Measurements from ENCODE around the gene RANBP3.

The RANBP3 gene

GRCh38 chr19:5918463-5919079 lies 59.4 kb downstream of the RANBP3 start:
- no peak for DNase-seq

DNA sequence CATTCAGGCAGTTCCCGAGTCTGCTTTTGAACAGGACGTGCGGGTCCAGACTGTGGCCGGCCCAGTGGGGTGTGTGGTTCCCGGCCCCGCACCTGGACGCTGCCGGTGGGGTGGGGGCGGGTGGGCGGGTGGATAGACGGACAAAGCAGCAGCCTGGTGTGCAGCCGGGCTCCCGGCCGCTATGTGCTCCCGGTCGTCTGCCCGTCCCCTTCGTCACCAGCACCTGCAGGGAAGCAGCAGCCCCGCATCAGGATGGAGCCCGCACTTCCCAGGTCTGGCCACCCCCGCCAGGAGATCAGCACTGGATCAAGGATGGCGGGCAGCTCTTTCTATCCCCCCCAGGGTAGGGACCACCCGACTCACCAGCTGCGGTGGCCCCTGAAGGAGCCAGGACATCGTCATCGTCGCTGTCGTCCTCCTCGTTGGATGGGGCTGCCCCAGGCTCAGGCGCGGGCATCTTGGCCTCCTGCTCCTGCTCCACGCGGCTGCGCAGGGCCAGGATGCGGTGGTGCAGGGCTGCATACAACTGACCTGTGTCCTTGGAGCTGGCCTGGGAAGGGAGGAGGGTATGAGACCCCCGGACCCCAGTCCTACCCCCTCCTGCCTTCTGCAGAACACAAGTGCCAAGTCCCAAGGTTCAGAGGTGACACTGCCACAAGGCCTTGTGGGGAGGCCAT lies 60.4 kb downstream of the RANBP3 start:
- no peak for DNase-seq

- DNase-seq, result no peak
Measured at GRCh38 chr19:5916181-5916708, 61.7 kb downstream of the RANBP3 start.

DNA sequence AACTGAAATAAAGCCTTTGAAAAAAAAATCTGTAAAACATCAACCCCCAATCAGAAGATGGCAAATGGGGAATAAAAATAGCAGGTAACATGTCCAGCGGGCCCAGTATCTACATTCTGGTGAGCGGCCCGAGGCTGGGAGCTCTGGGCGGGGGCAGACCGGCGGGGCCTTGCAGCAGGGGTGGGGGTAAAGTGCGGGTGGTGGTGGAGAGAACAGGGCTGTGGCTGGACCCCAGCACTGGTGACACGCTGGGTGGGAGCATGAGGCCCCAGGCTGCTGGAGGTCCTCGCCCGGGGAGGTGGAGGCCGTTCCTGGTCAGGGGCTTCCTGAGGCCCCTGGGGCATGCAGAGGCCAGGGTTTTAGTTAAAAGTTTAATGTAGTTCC lies 62.2 kb downstream of the RANBP3 start:
- no peak for DNase-seq

GRCh38 chr19:5914946-5915781 lies 62.8 kb downstream of the RANBP3 start:
- no peak for DNase-seq

DNA sequence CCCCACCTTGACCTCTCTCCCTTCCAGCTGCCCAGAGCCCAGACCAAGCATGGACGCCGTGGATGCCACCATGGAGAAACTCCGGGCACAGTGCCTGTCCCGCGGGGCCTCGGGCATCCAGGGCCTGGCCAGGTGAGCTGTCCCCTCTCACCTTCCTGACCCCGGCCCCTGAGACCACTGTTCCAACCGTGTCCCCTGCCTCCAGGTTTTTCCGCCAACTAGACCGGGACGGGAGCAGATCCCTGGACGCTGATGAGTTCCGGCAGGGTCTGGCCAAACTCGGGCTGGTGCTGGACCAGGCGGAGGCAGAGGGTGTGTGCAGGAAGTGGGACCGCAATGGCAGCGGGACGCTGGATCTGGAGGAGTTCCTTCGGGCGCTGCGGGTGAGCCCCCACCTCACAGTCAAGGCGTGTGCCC lies 63.6 kb downstream of the RANBP3 start:
- DNase-seq, result no peak

DNA sequence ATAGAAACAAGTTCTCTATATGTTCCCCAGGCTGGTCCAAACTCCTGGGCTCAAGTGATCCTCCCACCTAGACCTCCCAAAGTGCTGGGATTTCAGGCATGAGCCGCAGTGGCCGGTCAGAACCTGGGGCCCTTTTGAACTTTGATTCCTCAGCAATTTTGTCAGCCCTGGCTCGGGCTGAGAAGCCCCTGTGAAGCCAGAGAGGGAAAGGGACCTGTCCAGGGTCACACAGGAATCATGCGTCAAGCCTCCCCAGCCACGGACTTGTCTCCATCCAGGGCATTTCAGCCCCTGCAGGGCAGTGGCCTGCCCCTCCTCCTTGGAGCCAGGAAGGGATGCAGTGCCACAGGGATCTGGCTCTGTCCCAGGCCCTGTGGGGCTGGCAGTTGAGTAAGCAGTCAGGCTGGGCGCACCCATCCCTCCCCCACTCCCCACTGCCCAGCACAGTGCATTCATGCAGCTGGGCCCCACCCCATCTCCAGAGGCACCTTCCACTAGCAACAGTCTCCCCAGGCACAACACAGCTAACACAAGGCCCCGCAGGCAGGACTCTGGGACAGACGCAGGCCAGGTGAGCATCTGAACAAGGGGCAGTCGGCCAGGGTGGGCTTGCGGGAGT lies 64.1 kb downstream of the RANBP3 start, which contains the start of gene CAPS:
CAPS (plus strand) TSS at position 516 of the 619 bp plus-strand sequence. CDS start 153 bp downstream, outside the sequence.
- DNase-seq, result no peak

GRCh38 chr19:5911366-5911765 lies 66.6 kb downstream of the RANBP3 start:
- DNase-seq, result no peak

- no peak for DNase-seq
Measured at GRCh38 chr19:5910638-5910907, 67.4 kb downstream of the RANBP3 start.

DNA sequence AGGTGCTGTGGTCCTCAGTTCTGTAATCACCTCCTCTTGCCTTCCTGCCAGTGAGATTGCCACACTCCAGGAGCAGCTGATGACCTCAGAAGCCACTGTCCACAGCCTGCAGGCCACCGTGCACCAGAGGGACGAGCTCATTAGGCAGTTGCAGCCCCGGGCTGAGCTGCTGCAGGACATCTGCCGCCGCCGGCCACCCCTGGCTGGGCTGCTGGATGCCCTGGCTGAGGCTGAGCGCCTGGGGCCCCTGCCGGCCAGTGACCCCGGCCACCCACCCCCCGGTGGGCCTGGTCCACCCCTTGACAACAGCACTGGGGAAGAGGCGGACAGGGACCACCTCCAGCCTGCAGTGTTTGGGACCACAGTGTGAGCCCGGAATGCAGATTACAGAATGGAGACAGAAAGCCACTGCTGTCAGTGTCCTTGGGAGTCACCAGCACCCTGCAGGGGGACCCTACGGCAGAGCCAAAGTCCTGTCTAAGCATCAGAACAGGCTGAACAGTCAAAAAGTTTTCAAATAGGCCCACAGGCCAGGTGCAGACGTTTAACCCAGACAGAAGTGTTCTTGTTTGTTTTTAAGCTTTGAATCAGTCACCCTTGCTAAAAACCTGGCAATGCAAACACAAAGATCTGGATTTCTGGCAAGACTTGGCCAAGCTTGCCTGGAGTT lies 69.0 kb downstream of the RANBP3 start:
- DNase-seq, result no peak

DNA sequence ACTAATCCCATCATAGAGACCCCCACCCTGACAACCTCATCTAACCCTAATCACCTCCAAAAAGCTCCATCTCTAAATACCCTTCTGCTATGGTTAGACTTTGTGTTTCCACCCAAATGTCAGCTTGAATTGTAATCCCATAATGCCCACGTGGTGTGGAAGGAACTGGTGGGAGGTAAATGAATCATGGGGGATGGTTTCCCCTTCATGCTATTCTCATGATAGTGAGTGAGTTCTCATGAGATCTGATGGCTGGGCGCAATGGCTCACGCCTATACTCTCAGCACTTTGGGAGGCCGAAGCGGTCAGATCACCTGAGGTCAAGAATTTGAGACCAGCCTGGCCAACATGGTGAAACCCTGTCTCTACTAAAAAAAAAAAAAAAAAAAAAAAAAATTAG lies 70.7 kb downstream of the RANBP3 start:
- DNase-seq, result no peak

DNA sequence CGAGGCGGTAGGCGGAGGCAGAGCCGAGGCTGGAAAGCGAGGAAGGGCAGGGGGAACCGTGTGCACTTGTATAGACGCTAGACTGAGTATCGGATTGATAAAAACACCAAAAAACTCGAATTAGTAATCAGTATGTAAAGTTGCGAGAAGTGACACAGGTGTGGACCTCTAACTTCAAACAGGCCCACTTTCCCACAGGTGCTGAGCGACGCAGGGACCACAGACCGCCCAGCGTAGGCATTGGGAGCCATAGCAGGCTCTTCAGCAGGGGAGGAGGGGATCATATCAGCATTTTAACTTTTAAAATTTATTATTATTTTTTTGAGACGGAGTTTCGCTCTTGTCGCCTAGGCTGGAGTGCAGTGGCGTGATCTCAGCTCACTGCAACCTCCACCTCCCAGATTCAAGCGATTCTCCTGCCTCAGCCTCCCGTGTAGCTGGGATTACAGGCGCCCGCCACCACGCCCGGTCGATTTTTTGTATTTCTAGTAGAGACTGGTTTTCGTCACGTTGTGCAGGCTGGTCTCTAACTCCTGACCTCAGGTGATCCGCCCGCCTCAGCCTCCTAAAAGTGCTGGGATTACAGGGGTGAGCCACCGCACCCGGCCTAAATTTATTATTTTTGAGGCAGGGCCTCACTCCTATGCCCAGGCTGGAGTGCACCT lies 72.7 kb downstream of the RANBP3 start:
- DNase-seq, result no peak

DNA sequence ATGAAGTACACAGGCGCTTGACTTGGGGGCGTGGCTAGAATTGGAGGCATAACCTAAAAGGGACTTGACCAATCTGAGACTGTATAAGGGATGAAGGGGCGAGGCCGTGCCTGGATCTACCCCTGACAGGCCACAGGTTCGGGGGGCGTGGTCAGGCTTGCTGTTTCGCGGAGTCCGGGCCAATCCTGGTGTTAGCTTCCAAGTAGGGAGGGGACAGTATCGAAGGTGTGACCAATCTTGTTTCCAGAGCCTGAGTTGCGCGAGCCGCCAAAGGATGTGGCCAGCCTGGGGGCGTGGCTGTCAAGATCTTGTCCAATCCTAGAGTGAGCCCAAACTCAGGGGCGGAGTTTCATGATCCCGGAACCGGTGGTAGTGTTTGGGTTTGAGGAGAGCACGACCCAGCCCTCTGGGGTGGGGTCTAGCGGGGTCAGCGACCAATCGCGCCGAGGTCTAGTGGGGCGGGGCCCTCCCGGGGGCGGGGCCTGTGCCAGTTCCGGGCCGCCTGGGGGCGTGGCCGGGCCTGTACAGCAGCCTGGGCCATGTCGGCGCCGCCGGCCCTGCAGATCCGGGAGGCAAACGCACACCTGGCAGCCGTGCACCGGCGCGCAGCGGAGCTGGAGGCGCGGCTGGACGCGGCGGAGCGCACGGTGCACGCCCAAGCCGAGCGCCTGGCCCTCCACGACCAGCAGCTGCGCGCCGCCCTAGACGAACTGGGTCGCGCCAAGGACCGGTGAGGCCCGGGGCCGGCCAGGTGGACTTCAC lies 73.4 kb downstream of the RANBP3 start, which contains the start of gene VMAC:
VMAC (plus strand) TSS at position 521 of the 762 bp plus-strand sequence; CDS start at position 540, 19 bp downstream.
- peak; percentile 96 for DNase-seq

DNA sequence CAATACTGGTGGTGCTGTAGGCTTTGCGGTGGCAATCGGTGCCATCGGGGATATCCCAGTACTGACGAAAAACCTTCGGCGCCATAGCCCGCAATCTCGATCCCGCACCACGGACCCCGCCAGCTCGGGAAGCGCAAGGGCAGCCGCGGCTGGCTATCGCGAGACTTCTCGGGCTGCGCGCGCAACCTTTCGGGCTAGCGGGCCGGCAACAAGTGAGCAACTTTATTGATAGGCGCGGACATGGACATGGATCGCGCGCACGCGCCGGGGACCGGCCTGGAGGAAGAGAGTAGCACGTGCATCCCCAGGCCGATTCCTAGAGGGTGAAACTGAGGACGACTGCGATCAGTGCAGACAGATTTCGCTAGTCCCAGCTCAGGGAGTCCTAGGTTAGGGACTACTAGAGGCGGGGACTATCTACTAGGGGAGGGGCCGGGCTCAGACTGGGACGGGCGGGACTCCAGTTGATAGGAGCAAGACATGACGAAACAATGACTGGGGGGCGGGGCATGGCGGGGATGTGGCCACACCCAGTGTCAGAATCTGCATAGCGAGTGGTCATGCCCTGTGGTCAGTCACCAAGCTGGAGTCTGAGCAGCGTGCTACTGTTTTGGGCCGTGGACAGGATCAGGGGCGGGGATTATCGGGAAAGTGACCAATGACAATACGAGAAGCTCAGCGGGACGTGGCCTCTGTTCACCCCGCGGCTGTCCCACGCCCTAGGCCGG lies 74.2 kb downstream of the RANBP3 start, which contains the start of gene NDUFA11:
NDUFA11 (minus strand) TSS at position 167 of the 728 bp plus-strand sequence; CDS start at position 85, 82 bp downstream.
- DNase-seq, result peak; percentile 68 to 72

DNA sequence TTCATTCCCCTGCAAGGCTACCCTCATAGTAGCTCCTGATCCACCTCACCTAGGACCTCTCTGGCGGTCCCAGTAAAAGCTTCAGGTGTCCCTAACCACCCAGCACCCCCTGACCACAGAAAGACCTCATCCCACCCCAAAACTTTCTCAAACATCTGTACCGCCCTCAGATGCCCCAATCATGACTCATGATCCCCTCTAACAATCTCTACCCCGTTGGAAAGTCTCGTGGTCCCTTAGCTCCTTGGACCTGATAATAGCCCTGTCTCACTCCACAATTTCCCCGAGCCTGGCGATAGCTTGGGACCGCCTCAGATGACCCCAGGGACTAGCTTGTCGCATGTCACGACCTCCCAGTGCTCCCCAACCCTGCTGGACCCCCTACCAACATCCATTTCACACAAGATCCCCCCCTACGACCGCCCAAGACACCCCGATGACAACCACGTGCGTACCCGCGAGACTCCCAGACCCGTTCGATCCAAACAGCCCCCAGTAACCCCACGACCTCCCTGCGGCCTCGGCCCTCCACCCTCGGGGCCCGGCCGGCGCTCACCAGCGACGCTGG lies 74.8 kb downstream of the RANBP3 start:
- DNase-seq, result no peak

- no peak for DNase-seq
Measured at GRCh38 chr19:5900976-5901375, 77.0 kb downstream of the RANBP3 start.

- DNase-seq, result no peak
Measured at GRCh38 chr19:5899728-5900526, 78.0 kb downstream of the RANBP3 start.

- DNase-seq, result peak in 1 of 2 experiments; percentile 3
Measured at GRCh38 chr19:5897189-5897969, 80.6 kb downstream of the RANBP3 start.

All from cerebellar nuclear complex (tissue), 1 donor.